Lung (tissue), 12 donors: ENCODE data around the gene HS6ST3. TPM values are rescaled to one million over a fixed set of nuclear protein-coding genes. Genes with fewer than 3 reads are reported as not detected.

Source experiments
- ATAC-seq: fragments of 200-7000 bp; cut with Tn5 transposase; one replicate; pipeline ENCODE4 v1.9.1; 2020; ENCODE audit warnings: moderate number of reproducible peaks; ENCODE audit not compliant: insufficient read depth, low FRiP score
- DNase-seq, 3 donors: peaks; one replicate each; pipeline ENCODE4 v3.0.0-alpha.2; 2013 to 2017
- H3K27ac ChIP-seq, 2 donors: one replicate each; pipeline ENCODE4 v1.5.1; 2013; ENCODE audit warnings: mild to moderate bottlenecking in 2 of 2, moderate library complexity in 2 of 2, control low read depth in 1 of 2, inconsistent platforms in 1 of 2, low read depth in 1 of 2, low read length in 1 of 2
- H3K27me3 ChIP-seq, 3 donors: one replicate each; pipeline ENCODE4 v1.5.1; 2013; ENCODE audit warnings: low read length in 2 of 3; ENCODE audit not compliant: control insufficient read depth in 3 of 3, insufficient read depth in 3 of 3
- H3K36me3 ChIP-seq, 4 donors: one replicate each; pipeline ENCODE4 v1.5.1; 2013; ENCODE audit warnings: low read length in 4 of 4, mild to moderate bottlenecking in 1 of 4, moderate library complexity in 1 of 4; ENCODE audit not compliant: control insufficient read depth in 4 of 4, insufficient read depth in 4 of 4
- H3K4me1 ChIP-seq, 5 donors: one replicate each; pipeline ENCODE4 v1.5.1; 2013; ENCODE audit warnings: low read length in 5 of 5, mild to moderate bottlenecking in 2 of 5, moderate library complexity in 1 of 5; ENCODE audit not compliant: control insufficient read depth in 5 of 5, insufficient read depth in 5 of 5
- H3K4me3 ChIP-seq: one replicate; pipeline ENCODE4 v1.5.1; 2013; ENCODE audit warnings: mild to moderate bottlenecking, control low read depth, moderate library complexity
- H3K9ac ChIP-seq, 2 donors: one replicate each; pipeline ENCODE4 v1.5.1; 2013; ENCODE audit warnings: low read length in 2 of 2, control low read depth in 1 of 2; ENCODE audit not compliant: insufficient read depth in 1 of 2
- H3K9me3 ChIP-seq, 4 donors: one replicate each; pipeline ENCODE4 v1.5.1; 2013; ENCODE audit warnings: low read length in 3 of 4, mild to moderate bottlenecking in 1 of 4, moderate library complexity in 1 of 4; ENCODE audit not compliant: control insufficient read depth in 4 of 4, insufficient read depth in 3 of 4
- whole genome bisulfite sequencing, 2 donors: extraction: QIAGEN DNeasy Blood & Tissue Kit; methylation state at CpG; one replicate each; pipeline ENCODE4 v1.1.7; 2013; 5-methylcytosine and 5-hydroxymethylcytosine counted together
- polyA plus RNA-seq, 2 donors: library from polyadenylated mRNA; stranded (reverse); fragments of 200-250 nt; gene quantifications; one replicate each; pipeline ENCODE4 v1.2.1, GENCODE V29; 2013
- total RNA-seq, 2 donors: library from RNA; depleted of rRNA in 1 of 2; stranded (reverse); fragments of >200 nt in 1 of 2; gene quantifications; one replicate each; pipeline ENCODE4 v1.2.1, GENCODE V29; 2014 to 2021
- TF ChIP-seq, protein P1 (sequence below): IDR thresholded peaks from 2 replicates; pipeline ENCODE4 v1.5.1; 2012; ENCODE audit warnings: mild to moderate bottlenecking; ENCODE audit errors: control extremely low read depth, extremely low read depth
- donor health status: control.
- donor health status: control.
- donor health status: Bipolar disorder and iron deficiency.
- donor health status: healthy.
- donor health status: DM: yes; HTN: yes; CAD: no.

HS6ST3 gene
- total and polyA plus RNA-seq, 4 donors: 0.01 to 0.17 (median 0.04) TPM

DNA sequence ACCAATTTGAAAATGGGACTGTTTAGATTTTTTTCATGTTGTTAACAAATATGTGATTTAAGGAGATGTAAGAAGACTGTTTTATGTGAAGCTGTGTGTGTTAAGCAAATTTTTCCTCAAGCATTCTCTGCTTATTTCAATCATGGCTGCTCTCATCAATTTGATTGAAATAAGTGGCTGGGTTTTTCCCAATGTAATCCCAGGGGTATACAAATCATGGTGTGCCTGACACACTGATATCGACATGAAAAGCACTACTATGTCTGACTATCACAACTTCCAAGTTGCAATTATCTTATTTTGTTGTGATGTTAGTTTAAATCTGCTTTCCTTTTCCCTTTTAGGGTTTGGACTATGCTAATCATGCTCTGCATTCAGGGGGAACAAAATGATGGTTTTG is 283.7 kb downstream of the HS6ST3 start:
- TF ChIP-seq, protein P1, sequence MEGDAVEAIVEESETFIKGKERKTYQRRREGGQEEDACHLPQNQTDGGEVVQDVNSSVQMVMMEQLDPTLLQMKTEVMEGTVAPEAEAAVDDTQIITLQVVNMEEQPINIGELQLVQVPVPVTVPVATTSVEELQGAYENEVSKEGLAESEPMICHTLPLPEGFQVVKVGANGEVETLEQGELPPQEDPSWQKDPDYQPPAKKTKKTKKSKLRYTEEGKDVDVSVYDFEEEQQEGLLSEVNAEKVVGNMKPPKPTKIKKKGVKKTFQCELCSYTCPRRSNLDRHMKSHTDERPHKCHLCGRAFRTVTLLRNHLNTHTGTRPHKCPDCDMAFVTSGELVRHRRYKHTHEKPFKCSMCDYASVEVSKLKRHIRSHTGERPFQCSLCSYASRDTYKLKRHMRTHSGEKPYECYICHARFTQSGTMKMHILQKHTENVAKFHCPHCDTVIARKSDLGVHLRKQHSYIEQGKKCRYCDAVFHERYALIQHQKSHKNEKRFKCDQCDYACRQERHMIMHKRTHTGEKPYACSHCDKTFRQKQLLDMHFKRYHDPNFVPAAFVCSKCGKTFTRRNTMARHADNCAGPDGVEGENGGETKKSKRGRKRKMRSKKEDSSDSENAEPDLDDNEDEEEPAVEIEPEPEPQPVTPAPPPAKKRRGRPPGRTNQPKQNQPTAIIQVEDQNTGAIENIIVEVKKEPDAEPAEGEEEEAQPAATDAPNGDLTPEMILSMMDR: no peak
- no peak overlapping the region for H3K4me3 ChIP-seq
- DNase-seq (no peak), ATAC-seq (no peak)
- no peak overlapping the region for H3K27ac ChIP-seq
- 88 to 91% methylated on average over 1 of the region's 1 CpG for WGBS, 2 donors
- H3K27me3 ChIP-seq: no peaks in the 10 kb centered on the region
- H3K9me3 ChIP-seq: peaks cover 0 to 3% (median 0%) of the 10 kb centered on the region in 4 donors
- H3K9ac ChIP-seq: no peak overlapping the region
- H3K36me3 ChIP-seq: no peaks in the 10 kb centered on the region
- H3K4me1 ChIP-seq: no peaks in the 10 kb centered on the region

DNA sequence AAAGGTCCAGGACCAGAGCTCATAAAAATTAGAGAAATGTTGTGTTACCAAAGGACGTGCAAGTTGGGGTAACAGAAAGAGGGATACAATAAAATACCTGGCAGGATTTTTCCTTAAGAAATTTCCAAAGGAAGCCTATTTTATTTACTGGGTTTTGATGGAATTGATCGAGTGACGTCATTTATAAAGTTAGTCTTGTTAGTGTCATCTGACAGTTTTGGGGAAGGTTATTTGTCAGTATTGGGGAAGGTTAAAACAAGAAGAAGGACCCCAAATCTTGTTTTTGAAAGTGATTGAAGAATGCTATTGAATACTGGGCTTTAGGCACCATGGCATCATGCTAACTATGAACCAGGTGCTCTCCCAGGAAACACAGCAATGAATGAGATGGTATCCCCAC is 287.9 kb downstream of the HS6ST3 start:
- no peaks in the 10 kb centered on the region for H3K4me1 ChIP-seq
- no peaks in the 10 kb centered on the region for H3K27me3 ChIP-seq
- DNase-seq: no peak
- H3K27ac ChIP-seq: no peak overlapping the region
- WGBS, 2 donors: 88 to 95% methylated on average over 3 of the region's 3 CpGs
- TF ChIP-seq, protein P1: no peak
- no peak overlapping the region for H3K4me3 ChIP-seq
- no peaks in the 10 kb centered on the region for H3K36me3 ChIP-seq
- no peak for ATAC-seq
- H3K9ac ChIP-seq: no peak overlapping the region
- H3K9me3 ChIP-seq: peaks cover 0 to 3% (median 0%) of the 10 kb centered on the region in 4 donors

DNA sequence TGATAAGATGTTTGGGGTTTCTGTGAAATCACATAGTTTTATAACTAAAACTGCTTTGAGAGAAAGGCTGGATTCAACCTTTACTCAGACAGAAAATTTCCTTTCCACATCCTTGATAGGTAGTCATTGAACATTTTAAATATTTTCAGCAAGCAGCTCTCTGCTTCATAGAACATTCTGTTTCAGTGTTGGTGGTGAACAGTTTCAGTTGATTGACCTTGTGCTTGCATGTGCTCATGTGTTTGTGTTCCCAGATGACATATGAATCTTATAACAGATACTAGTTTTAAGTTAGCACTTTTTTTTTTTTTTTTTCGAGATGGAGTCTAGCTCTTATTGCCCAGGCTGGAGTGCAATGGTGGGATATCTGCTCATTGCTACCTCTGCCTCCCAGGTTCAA is 290.1 kb downstream of the HS6ST3 start:
- H3K4me3 ChIP-seq: no peak overlapping the region
- no peaks in the 10 kb centered on the region for H3K4me1 ChIP-seq
- H3K36me3 ChIP-seq: no peaks in the 10 kb centered on the region
- no peak overlapping the region for H3K9ac ChIP-seq
- 77 to 87% methylated on average over 1 of the region's 1 CpG for WGBS, 2 donors
- H3K9me3 ChIP-seq: peaks cover 0 to 3% (median 0%) of the 10 kb centered on the region in 4 donors
- no peak for DNase-seq
- H3K27me3 ChIP-seq: no peaks in the 10 kb centered on the region
- no peak overlapping the region for H3K27ac ChIP-seq
- TF ChIP-seq, protein P1: no peak
- ATAC-seq: no peak

DNA sequence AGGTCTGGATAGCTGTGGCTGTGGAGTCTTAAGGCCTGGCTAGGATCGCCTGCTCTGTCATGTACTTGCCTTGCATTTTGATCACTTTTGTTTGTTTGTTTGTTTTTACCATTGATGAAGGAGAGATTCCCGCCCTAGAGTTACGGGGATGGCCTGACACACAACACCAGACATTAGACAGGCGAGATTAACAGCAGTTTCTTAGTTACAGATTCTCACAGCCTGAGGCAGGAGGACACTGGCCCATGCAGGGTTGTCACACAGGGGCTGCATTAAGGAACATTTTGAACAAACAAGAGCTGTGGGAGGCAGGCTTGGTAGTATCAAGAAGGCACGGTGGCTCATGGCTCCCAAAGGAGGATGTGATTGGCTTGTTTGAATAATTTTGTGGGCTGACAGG is 291.8 kb downstream of the HS6ST3 start:
- H3K4me3 ChIP-seq: no peak overlapping the region
- H3K27me3 ChIP-seq: no peaks in the 10 kb centered on the region
- no peak for DNase-seq
- H3K9ac ChIP-seq: no peak overlapping the region
- ATAC-seq: no peak
- no peaks in the 10 kb centered on the region for H3K4me1 ChIP-seq
- no peak overlapping the region for H3K27ac ChIP-seq
- TF ChIP-seq, protein P1: no peak
- no peaks in the 10 kb centered on the region for H3K36me3 ChIP-seq
- H3K9me3 ChIP-seq: peaks cover 0 to 3% (median 0%) of the 10 kb centered on the region in 4 donors
- 70 to 84% methylated on average over 5 of the region's 5 CpGs for WGBS, 2 donors
